Thymus (tissue), 11 donors: ENCODE measurements around the gene PARVA. TPM values are rescaled to one million over a fixed set of nuclear protein-coding genes. Genes with fewer than 3 reads are reported as not detected.

Experiments
- DNase-seq, 9 donors: peaks; one replicate each; pipeline ENCODE4 v3.0.0-alpha.2; 2013; ENCODE audit warnings: low spot score in 9 of 9, low read depth in 6 of 9, missing footprints in 1 of 9
- H3K27ac ChIP-seq, 2 donors: one replicate each; pipeline ENCODE4 v1.5.1; 2013; ENCODE audit warnings: control low read depth in 1 of 2, low read depth in 1 of 2, low read length in 1 of 2, mild to moderate bottlenecking in 1 of 2, moderate library complexity in 1 of 2
- H3K27me3 ChIP-seq, 2 donors: one replicate each; pipeline ENCODE4 v1.5.1; 2013; ENCODE audit warnings: low read length in 1 of 2; ENCODE audit not compliant: control insufficient read depth in 2 of 2, insufficient read depth in 1 of 2
- H3K36me3 ChIP-seq, 2 donors: one replicate each; pipeline ENCODE4 v1.5.1; 2013; ENCODE audit warnings: low read length in 1 of 2, mild to moderate bottlenecking in 1 of 2, moderate library complexity in 1 of 2; ENCODE audit not compliant: control insufficient read depth in 2 of 2, insufficient read depth in 2 of 2
- H3K4me1 ChIP-seq, 2 donors: one replicate each; pipeline ENCODE4 v1.5.1; 2013; ENCODE audit warnings: low read length in 2 of 2; ENCODE audit not compliant: control insufficient read depth in 2 of 2, insufficient read depth in 2 of 2
- H3K4me3 ChIP-seq, 2 donors: one replicate each; pipeline ENCODE4 v1.5.1; 2013; ENCODE audit warnings: low read length in 2 of 2, control low read depth in 1 of 2, mild to moderate bottlenecking in 1 of 2
- H3K9me3 ChIP-seq, 2 donors: one replicate each; pipeline ENCODE4 v1.5.1; 2013; ENCODE audit warnings: low read length in 1 of 2, mild to moderate bottlenecking in 1 of 2; ENCODE audit not compliant: control insufficient read depth in 2 of 2, insufficient read depth in 1 of 2
- WGBS: extraction: QIAGEN DNeasy Blood & Tissue Kit; methylation state at CpG from one replicate; pipeline ENCODE4 v1.1.7; 2013; 5-methylcytosine and 5-hydroxymethylcytosine counted together
- polyA plus RNA-seq: library from polyadenylated mRNA; stranded (reverse); fragments of 200-250 nt; gene quantifications from one replicate; pipeline ENCODE4 v1.2.3, GENCODE V29; 2013
- total RNA-seq: library from RNA; stranded (reverse); fragments of 120-200 nt; gene quantifications from one replicate; pipeline ENCODE4 v1.2.4, GENCODE V29; 2013
- donor health status: healthy.

Gene PARVA
- total and polyA plus RNA-seq, 2 donors: 2.9 to 7.8 TPM

- Histone ChIP-seq H3K36me3 (no peaks in the 10 kb centered on the region), H3K27ac (no peak overlapping the region), H3K9me3 (no peaks in the 10 kb centered on the region), H3K4me1 (no peaks in the 10 kb centered on the region), H3K27me3 (no peaks in the 10 kb centered on the region), H3K4me3 (no peak overlapping the region)
- 94% methylated on average over 2 of the region's 2 CpGs for WGBS
- no peak for DNase-seq
Observed at GRCh38 chr11:12467610-12468009, 90.2 kb downstream of the PARVA start.

GRCh38 chr11:12469451-12469850, 92.1 kb downstream of the PARVA start:
- H3K27ac ChIP-seq: no peak overlapping the region
- H3K4me1 ChIP-seq: no peaks in the 10 kb centered on the region
- no peaks in the 10 kb centered on the region for H3K27me3 ChIP-seq
- H3K9me3 ChIP-seq: no peaks in the 10 kb centered on the region
- no peaks in the 10 kb centered on the region for H3K36me3 ChIP-seq
- DNase-seq: no peak
- 94% methylated on average over 3 of the region's 3 CpGs for WGBS
- no peak overlapping the region for H3K4me3 ChIP-seq

GRCh38 chr11:12470236-12470635, 92.9 kb downstream of the PARVA start:
- no peak for DNase-seq
- H3K4me3 ChIP-seq: no peak overlapping the region
- no peaks in the 10 kb centered on the region for H3K27me3 ChIP-seq
- no peaks in the 10 kb centered on the region for H3K9me3 ChIP-seq
- no peak overlapping the region for H3K27ac ChIP-seq
- no peaks in the 10 kb centered on the region for H3K36me3 ChIP-seq
- H3K4me1 ChIP-seq: no peaks in the 10 kb centered on the region
- 83% methylated on average over 2 of the region's 2 CpGs for WGBS

GRCh38 chr11:12472401-12473005, 95.1 kb downstream of the PARVA start:
- no peak for DNase-seq
- Histone ChIP-seq H3K4me1 (no peaks in the 10 kb centered on the region), H3K27ac (no peak overlapping the region)

GRCh38 chr11:12473381-12473780, 96.0 kb downstream of the PARVA start:
- H3K27me3 ChIP-seq: no peaks in the 10 kb centered on the region
- no peaks in the 10 kb centered on the region for H3K4me1 ChIP-seq
- WGBS: 88% methylated on average over 9 of the region's 9 CpGs
- DNase-seq: no peak
- H3K4me3 ChIP-seq: no peak overlapping the region
- H3K36me3 ChIP-seq: no peaks in the 10 kb centered on the region
- no peak overlapping the region for H3K27ac ChIP-seq
- H3K9me3 ChIP-seq: no peaks in the 10 kb centered on the region

More at GRCh38 chr11:12472401-12473005, 95.1 kb downstream of the PARVA start:
- no peaks in the 10 kb centered on the region for H3K27me3 ChIP-seq
- no peaks in the 10 kb centered on the region for H3K9me3 ChIP-seq
- H3K36me3 ChIP-seq: no peaks in the 10 kb centered on the region
- 90% methylated on average over 7 of the region's 7 CpGs for WGBS
- no peak overlapping the region for H3K4me3 ChIP-seq

GRCh38 chr11:12474871-12475270, 97.5 kb downstream of the PARVA start:
- no peaks in the 10 kb centered on the region for H3K36me3 ChIP-seq
- H3K9me3 ChIP-seq: no peaks in the 10 kb centered on the region
- DNase-seq: no peak
- no peak overlapping the region for H3K27ac ChIP-seq
- H3K4me3 ChIP-seq: no peak overlapping the region
- WGBS: 90% methylated on average over 7 of the region's 7 CpGs
- H3K27me3 ChIP-seq: no peaks in the 10 kb centered on the region
- no peaks in the 10 kb centered on the region for H3K4me1 ChIP-seq

GRCh38 chr11:12478743-12479142, 101.4 kb downstream of the PARVA start:
- no peaks in the 10 kb centered on the region for H3K9me3 ChIP-seq
- 89% methylated on average over 4 of the region's 4 CpGs for WGBS
- no peaks in the 10 kb centered on the region for H3K36me3 ChIP-seq
- H3K27ac ChIP-seq: no peak overlapping the region
- no peaks in the 10 kb centered on the region for H3K4me1 ChIP-seq
- H3K4me3 ChIP-seq: no peak overlapping the region
- H3K27me3 ChIP-seq: no peaks in the 10 kb centered on the region
- no peak for DNase-seq

GRCh38 chr11:12480401-12480800, 103.0 kb downstream of the PARVA start:
- 96% methylated on average over 4 of the region's 4 CpGs for WGBS
- Histone ChIP-seq H3K9me3 (no peaks in the 10 kb centered on the region), H3K36me3 (no peaks in the 10 kb centered on the region), H3K4me1 (no peaks in the 10 kb centered on the region), H3K27ac (no peak overlapping the region), H3K4me3 (no peak overlapping the region), H3K27me3 (no peaks in the 10 kb centered on the region)
- no peak for DNase-seq

GRCh38 chr11:12482839-12483238, 105.5 kb downstream of the PARVA start:
- WGBS: 94% methylated on average over 2 of the region's 2 CpGs
- no peaks in the 10 kb centered on the region for H3K4me1 ChIP-seq
- no peak for DNase-seq
- no peaks in the 10 kb centered on the region for H3K36me3 ChIP-seq
- no peak overlapping the region for H3K4me3 ChIP-seq
- no peaks in the 10 kb centered on the region for H3K9me3 ChIP-seq
- H3K27ac ChIP-seq: no peak overlapping the region
- H3K27me3 ChIP-seq: no peaks in the 10 kb centered on the region
